Gastrocnemius medialis (tissue), 4 donors: ENCODE data around the gene SSTR4.

ENCODE experiments used
- POLR2A ChIP-seq, 2 donors: fragments of 450-650 bp; IDR thresholded peaks; one replicate each; pipeline ENCODE4 v1.6.1; 2017; ENCODE audit warnings: antibody characterized with exemption in 2 of 2, mild to moderate bottlenecking in 2 of 2, moderate library complexity in 2 of 2
- TF ChIP-seq, protein P1 (sequence below), 5 experiments: fragments of 450-650 bp in 3 of 5; fragments of 200-600 bp in 2 of 5; sonication (generic) in 2 of 5; IDR thresholded peaks in 4 of 5; conservative IDR thresholded peaks in 1 of 5; 1 replicate in 4 of 5; 2 replicates in 1 of 5; pipeline ENCODE4 v1.5.1; 2016 to 2019; ENCODE audit warnings: antibody characterized with exemption in 5 of 5, mild to moderate bottlenecking in 3 of 5, moderate library complexity in 3 of 5

DNA sequence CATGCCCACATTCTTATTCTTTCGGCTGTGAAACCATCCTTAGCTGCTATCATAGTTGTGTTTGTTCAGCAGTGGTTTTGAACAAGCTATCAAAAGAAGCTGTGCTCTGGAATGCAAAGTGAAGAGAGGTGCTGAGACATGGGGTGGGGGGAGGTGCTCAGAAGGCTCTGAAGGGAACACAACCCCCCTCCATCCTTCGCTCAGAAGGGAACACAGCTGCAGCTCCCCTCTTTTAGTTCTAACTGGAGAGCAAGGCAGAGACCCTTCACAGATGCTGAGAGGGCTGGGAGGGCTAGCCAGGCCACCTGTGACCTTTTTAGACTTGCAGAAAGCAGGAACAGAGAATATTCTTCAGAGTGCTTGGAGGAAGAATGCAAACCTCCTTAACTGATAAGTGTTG, 17.6 kb upstream of the SSTR4 start:
- TF ChIP-seq, protein P1, sequence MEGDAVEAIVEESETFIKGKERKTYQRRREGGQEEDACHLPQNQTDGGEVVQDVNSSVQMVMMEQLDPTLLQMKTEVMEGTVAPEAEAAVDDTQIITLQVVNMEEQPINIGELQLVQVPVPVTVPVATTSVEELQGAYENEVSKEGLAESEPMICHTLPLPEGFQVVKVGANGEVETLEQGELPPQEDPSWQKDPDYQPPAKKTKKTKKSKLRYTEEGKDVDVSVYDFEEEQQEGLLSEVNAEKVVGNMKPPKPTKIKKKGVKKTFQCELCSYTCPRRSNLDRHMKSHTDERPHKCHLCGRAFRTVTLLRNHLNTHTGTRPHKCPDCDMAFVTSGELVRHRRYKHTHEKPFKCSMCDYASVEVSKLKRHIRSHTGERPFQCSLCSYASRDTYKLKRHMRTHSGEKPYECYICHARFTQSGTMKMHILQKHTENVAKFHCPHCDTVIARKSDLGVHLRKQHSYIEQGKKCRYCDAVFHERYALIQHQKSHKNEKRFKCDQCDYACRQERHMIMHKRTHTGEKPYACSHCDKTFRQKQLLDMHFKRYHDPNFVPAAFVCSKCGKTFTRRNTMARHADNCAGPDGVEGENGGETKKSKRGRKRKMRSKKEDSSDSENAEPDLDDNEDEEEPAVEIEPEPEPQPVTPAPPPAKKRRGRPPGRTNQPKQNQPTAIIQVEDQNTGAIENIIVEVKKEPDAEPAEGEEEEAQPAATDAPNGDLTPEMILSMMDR (IDR thresholded peaks at IDR 0.05 in 4 of 5, conservative IDR thresholded peaks at IDR 0.05 in 1 of 5), result no peak
- no peak for TF ChIP-seq POLR2A (IDR thresholded peaks at IDR 0.05)
